GM19438 (cell line): ENCODE data around the gene OSBP2.

Experiments used
- ATAC-seq: cut with Tn5 transposase; IDR thresholded peaks from one replicate; pipeline ENCODE4 v1.9.1; 2021; ENCODE audit warnings: low read depth; ENCODE audit not compliant: unreplicated experiment

The OSBP2 gene

DNA sequence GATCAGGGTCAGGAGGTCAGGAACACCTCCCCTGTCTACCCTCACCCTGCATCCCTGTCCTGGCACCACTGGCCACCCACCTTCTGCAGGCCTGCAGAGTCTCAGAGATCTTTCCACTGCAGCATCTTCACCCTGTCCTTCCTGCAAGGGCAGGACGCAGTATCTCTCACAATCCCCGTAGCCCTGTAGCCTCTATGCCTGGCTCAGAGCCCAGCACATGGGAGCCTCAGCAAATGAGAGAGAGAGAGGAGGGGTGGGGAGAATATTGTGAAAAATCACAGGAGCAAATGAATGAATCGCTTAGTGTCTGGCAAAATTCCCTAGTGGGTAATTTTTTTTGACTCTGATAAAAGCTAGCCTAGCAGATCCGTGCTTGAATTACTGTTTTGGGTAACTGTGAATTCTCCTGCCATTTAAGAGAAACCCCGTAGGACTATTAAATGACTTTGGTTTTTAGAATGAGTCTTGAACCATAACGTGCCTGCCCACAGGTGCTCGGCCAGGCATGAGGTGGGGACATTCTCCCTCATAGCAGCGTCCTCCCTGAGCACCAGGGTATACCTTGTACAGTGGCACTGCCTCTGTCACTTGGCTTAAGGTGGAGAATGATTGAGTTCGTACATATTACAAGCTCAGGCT lies 182.4 kb downstream of the OSBP2 start:
- no peak for ATAC-seq

DNA sequence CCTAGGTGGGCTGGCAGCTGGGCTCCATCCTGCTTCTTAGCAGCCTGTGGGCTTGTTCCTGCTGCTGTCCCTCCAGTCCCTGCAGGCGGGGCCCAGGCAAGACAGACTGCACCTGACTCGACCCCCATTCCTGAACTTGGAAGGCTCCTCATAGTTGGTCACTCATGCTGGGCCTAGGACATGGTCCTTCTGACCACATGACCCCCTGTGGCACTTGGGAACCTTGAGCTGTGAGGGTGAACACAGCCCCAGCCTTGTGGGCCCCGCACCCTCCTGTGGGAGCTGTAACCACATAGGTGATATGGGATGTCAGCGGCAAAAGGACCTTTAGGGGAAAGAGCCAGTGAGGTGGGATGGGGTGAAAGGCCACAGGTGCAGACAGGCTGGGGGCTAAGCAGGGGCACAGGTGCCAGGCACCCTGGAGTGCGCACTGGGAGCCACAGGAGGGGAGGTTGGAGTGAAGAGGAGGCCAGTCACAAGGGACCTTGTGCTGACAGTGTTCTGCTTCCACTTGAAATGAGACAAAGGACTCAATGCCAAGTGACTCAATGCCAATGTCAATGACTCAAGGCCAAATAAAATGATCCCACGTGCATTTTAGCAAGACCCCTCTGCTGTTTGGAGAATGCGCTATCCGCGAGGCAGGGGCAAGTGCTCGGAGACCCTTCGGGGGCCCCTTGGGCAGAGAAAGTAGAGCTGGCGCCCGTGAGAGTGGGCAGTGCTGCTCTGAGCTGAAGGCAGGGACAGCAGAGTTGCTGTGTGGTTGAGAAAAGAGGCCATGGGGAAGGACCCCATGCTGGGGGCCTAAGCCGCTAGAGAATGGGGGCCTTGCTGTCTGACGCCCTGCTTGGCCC lies 183.2 kb downstream of the OSBP2 start:
- ATAC-seq = no peak

DNA sequence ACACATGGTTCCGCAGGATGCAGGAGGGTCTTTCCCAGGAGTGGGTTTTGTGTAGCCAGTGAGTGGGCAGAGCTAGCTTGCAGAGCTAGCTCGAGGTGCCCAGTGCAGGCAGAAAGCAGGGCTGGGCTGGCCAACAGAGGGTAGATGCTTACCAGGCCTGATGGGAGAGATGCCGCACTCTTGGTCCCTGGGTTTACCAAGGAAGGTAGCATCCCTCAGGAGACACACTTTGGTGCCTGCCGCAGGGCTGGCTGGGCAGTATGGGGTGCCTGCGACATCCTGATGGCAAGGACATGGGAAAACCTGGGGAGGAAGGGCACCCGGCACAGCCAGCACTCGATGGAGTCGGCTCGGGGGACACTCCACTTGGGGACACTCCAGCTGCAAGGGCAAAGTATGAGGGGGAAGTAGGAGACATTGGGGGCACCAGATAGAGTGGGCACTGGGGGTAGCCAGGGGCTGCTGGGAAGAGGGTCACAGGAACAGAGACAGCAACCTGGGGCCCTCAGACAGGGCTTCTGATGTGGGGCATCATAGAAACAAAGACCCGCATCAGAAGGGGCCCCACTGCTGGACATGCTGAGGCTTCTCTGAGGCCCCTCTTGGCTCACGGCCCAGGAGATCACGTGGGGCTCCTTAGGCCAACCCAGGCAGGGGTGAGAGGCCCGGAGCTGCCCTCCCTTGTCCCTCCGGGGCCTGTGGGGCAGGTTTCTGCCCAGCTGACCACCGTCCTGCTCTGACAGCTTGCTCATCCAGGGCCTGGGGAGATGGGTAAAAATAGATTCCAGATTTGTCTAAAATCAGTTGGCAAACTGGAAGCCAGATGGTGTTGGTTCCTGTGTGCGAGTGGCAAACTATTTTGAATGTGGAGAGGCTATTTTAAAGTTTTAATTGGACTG lies 184.1 kb downstream of the OSBP2 start:
- ATAC-seq = no peak

DNA sequence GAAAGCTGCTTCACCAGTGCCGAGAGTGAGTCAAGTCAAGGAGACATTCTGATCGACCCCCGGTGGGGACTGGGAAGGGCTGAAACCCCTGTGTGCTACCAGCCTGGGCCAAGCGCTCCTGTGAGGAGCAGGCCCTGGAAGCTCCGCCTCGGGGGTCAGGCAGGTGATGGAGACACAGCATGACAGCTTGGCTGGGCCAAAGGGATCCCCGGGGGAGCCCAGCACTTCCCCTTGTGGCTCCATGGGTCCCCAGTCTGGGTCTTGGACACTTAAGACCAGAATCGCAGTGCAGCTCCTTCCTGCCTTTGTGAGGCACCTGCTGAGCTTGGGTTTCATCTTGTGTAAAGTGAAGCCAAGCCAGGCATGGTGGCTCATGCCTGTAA lies 184.7 kb downstream of the OSBP2 start:
- ATAC-seq = no peak

DNA sequence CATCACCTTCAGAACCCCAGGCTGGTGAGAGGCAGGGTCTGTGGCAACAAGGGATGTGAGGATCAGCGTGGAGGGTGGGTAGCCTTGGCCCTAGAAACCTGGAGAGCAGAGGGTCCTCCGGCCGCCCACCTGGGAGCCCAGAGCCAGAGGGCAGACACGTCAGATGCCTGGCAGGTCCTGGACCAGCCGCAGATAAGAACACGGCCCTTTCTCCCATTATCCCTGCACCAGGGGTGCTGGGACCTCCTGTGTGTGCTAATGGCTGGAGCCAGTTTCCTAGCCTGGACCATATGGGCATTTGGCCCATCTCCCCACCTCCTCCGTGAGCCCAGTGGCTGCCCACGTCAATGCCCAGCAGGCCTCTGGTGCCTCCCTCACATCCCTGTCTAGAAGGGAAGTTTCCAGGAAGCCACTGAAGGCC lies 185.5 kb downstream of the OSBP2 start:
- ATAC-seq = no peak

DNA sequence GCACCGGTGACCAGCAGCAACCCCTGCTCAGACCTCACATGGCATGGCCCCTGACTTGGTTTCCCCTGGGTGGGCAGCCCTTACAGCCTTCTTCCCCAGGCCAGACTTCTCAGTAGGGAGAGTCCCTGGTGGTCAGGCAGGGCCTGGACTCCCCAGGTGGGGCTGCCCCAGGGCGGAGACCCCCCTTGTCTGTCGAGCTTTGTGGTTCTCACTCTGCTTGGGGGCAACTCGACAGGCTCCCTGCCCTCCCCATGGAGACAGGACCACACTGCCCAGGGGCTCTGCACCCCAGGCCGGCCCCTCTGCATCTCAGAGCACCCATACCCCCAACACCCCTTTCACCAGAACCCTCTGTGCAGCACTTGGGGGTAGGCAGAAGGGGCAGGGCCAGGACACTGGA lies 186.2 kb downstream of the OSBP2 start:
- ATAC-seq = no peak

DNA sequence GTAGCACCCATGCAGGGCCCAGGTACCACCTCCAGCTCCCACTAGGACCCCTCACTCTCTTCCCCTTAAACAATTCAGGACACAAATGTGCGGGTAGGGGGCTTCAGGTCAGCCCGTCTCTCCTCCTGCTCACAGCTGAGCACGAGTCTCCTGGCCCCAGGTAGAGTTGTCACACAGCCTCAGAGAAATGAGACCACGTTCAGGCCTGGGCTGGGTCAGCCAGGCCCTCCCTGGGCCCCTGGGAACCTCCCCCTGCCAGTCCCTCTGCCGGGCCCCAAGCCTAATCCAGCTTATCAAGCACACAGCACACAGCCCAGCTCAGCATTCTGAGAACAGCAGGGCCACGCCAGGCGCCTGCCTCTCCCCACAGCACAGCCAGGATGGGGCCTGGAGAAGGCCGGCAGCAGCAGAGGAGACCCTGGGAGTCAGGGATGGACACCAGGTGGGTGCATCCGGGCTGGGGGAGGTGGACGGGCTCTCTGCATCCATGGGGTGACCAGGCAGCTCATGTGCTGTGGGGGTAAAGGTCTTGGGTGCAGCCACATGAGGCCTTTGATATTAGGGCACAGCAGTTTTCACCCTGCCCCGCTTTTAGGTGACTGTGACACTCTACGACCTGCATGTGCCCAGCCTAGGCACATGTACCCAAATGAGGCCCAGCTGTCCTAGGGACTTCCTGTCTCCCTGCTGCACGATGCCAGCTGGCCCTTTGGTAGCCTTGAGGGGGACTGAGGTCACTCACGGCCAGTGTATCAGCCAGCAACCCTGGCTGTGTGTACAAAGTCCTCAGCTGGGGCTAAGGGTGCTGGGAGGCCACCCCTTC lies 186.9 kb downstream of the OSBP2 start:
- ATAC-seq = no peak

DNA sequence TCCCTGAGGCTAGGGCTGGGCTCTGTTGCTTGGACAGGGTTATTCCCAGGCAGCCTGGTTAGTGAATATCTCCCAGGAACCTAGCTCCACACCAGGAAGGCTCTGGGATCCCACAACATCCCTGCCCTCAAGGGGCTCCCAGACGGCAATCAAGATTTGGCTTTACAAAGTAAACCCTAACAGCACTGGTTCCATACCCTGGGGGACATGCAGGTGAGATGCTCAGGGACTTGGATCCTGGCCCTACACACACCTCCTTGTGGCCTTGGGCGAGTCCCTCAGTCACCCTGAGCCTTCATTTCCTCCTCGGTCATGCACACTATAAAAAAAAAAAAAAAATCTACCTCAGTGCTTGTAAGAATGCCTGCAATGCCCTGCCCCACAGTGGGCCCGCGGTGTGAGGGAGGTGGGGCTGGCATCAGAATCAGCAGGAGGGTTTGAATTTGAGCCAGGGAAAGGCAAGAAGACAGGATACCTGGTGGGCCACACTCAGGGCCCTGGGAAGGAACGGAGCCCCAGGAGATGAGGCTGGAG lies 187.6 kb downstream of the OSBP2 start:
- ATAC-seq = no peak

DNA sequence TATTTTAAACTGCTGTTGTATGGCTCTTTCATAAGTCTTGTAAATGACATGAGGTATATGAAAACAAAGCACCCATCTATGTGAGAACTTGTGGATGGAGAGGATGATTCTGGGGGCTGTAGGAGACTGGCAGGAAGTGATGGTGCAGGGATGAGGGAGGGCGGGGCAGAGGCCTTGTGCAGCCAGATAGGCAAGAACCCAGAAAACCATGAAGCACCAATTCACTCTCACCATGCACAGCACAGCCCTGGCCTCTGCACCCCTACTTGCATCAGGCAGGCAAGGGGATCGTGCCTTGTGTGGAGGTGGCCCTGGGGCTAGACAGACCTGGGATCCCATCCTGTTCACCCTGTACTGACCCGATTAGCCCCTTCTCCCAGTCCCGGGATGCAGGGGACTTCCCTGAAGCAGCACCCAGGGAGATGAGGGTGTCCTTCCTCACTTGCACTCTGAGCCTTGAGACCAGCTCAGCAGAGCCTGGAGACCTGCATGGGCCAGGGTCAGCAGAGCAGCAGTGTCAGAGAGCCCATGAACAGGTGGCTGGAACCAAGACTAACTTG lies 188.4 kb downstream of the OSBP2 start:
- ATAC-seq = no peak

DNA sequence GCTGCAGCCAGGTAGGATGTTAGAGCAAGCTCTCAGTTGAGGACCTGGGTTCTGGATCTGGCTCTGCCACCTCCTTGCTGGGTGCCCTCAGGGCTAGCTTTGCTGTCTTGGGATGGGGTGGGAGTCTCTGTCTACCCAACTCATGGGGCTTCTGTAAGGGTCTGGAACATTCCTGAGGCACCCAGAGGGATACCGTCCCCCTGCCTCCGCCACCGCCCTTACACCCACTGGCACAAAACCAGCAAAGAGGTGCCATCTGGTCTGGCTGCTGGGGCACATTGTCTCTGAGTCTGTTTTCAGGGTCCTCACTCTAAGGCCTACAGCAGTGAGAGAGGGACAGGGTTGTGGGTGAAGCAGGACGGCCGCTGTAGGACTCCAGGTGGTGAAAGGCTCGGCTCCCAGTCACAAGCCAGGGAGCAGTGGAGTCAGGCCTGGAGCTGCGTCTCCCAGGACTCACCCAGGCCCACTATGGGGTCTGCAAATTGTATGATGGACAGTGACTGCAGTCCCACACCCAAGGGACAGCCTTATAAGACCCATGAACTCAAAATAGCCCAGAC lies 189.0 kb downstream of the OSBP2 start:
- ATAC-seq = no peak

DNA sequence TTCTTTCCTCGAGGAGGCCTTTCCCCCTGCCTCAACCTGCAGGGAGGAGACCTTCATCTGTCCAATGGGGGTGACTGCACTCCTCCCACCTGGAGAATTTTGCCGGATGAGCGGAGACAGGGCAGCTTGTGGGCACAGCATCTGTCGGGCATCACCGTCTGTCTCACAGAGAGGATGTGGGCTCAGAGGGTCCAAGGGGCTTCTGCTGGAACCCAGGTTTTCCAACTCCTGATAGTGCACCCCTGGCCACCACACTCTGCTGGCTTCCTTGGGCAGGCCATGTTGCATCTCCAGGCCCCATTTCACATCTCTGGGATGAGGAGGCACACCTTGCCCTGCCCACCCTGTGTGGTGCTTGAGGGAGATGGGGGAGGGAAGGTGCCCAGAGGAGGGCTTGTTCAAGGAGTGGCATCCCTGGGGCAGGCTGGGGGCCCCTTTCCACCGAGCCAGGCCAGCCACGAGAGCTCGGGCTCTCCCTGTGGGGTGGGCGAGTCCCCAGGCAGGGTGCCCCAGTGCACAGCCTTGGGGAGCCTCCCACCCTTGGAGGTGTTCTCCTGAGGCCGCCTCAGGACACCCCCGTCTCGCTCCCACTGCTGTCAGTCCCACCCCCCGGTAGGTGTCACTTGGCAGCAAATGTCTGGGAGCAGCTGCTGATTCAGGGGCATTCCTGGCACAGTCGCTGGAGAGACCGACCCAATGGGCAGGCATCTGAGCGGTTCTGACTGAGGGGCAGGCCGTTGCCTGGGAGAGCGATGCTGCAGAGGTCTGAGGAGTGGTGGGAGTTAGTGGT lies 189.7 kb downstream of the OSBP2 start:
- ATAC-seq = no peak

DNA sequence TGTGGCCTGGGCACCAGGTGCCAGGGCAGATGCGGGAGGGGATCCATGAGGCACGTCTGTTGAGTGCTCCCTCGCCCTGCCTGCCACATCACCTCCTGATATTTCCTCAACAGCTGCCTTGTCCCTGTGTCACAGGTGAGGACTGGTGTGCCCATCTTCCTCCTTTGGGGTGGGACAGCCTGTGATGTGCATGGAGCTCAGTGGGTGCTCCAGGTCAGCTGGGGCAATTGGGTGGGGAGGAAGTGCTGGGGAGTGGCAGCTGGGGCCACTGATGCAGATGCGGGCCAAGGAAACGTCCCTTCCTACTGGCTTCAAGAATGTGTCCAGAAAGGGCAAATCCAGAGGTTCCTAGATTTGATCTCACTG lies 190.3 kb downstream of the OSBP2 start:
- ATAC-seq = no peak

DNA sequence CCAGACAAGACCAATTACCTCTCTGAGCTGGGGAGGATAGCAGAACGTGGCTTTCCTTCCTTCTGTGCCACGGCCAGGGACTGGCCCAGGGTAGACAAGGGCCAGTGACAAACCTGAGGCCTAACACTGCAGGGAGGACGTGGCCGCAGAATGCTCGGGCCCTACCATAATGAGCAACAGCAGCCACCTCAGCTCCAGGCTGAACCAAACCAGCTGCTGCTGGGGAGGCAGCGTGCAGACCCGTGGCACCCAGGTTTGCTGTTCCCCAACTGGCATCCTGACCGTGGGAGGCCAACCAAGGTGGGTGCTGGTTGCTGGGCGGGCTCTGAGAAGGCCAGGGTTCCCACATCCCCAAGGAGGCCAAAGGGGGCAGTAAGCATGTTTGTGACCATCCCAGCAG lies 190.9 kb downstream of the OSBP2 start:
- ATAC-seq = no peak

DNA sequence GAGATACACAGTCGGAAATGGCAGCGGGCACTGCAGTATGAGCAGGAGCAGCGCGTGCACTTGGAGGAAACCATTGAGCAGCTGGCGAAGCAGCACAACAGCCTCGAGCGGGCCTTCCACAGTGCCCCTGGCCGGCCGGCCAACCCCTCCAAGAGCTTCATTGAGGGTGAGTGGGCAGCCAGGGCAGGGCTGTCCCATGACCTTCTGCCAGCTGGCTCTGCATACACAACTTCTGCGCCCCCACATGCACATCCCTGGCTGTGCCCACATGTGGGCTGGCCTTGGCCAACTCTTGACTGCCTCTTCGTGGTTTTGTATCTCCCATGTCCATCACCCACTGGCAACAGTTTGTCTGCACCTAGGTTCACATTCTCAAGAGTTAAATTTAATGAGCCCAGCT lies 192.8 kb downstream of the OSBP2 start:
- ATAC-seq = no peak

DNA sequence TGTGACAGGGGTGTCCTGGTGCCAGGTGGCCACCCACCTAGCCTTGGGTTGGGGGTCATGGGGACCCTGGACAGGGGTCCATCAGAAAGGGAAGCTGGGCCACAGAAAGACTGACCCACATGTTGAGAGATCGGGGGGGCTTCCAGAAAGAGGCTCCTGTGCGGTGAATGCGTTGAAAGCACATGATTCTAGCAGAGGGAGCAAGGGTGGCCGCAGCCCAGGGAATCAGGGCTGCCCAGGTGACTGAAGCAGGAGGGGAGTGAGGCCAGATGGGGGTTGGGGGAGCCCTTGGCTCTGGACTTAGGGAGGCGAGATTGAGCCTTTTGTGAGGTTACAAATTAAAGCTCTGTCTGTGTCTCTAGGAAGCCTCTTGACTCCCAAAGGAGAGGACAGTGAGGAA lies 193.2 kb downstream of the OSBP2 start:
- ATAC-seq = no peak

DNA sequence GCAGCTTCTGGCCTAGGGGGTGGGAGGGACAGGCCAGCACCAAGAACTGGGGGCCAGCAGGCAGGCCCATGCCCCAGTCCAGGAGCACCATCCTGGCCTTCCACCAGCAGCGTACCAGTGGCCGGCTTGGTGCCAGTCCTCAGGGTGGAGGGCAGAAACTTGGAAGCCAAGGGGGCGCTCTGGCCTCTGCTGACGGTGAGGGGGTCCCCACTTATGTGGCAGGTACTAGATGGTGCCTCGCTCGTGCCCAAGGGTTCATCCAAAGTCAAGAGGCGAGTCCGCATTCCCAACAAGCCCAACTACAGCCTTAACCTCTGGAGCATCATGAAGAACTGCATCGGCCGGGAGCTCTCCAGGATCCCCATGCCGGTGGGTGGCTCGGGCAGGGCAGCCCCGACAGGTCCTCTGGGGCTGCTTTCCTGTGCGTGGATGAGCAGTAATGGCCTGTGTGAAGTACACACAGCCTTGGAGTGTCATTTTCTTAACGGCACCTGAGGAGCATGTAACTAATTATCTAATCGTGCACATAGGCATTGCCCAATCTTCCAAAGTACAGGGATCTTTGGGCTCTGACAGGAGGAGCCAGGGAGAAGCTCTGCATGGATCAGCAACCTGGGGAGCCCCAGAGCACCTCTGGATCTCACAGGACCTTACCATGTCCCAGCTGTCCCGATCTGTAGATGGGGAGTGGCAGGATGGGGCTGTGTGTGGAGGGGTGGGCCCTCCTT lies 194.8 kb downstream of the OSBP2 start:
- ATAC-seq = no peak

DNA sequence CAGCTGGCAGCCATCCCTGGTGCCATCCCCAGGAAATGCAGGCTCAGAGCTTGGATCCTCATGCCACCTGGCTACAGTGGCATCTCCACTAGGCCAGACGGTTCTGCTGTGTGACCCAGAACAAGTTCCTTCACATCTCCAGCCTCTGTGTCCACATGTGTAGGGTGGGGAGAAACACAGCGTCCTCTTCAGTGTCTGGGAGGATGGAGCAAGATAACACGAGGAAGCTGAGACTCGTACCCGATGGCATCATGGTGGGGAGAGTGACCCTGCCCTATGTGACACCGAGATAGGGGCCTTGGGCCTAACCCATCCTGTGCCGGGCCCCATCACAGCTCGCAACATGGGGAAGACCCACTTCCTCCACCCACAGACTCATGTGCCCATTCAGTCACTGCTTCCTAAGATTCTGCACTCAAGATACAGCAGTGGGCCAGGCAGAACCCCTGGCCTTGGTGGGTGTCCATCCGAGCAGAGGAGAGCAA lies 195.4 kb downstream of the OSBP2 start:
- ATAC-seq = no peak
